ENCODE results near the gene TMEM53. TPM values are rescaled to one million over a fixed set of nuclear protein-coding genes. Genes with fewer than 3 reads are reported as not detected.
"Not testable (repeated sequence)": the region's sequence is repeated elsewhere in the genome, so short reads cannot be mapped to it uniquely, and the experiment has no call there.

The TMEM53 gene
- total RNA-seq, 1 donor from 2014 or later: 6.1 TPM

GRCh38 chr1:44675186-44675585 lies 905 bp upstream of the TMEM53 start:
- H3K4me3 ChIP-seq (ENCODE audit: low read depth, low read length): no peak overlapping the region
- H3K27me3 ChIP-seq (ENCODE audit: control insufficient read depth, insufficient read depth, low read length): no peaks in the 10 kb centered on the region
- TF ChIP-seq CTCF (IDR thresholded peaks at IDR 0.05; ENCODE audit: insufficient read depth, low read length, severe bottlenecking): no peak
- no peaks in the 10 kb centered on the region for H3K36me3 ChIP-seq (ENCODE audit: control insufficient read depth, insufficient read depth, low read length)
- DNase-seq (ENCODE audit: low read depth) (no peak), FAIRE-seq (no peak)

- Histone ChIP-seq H3K36me3 (ENCODE audit: control insufficient read depth, insufficient read depth, low read length) (no peaks in the 10 kb centered on the region), H3K27me3 (ENCODE audit: control insufficient read depth, insufficient read depth, low read length) (no peaks in the 10 kb centered on the region), H3K4me3 (ENCODE audit: low read depth, low read length) (peak overlapping the region; percentile 52)
- FAIRE-seq (no peak), DNase-seq (ENCODE audit: low read depth) (peak; percentile 14)
- TF ChIP-seq CTCF (IDR thresholded peaks at IDR 0.05; ENCODE audit: insufficient read depth, low read length, severe bottlenecking): no peak
These were observed 587 bp downstream of the TMEM53 start for GRCh38 chr1:44673675-44674112.

DNA sequence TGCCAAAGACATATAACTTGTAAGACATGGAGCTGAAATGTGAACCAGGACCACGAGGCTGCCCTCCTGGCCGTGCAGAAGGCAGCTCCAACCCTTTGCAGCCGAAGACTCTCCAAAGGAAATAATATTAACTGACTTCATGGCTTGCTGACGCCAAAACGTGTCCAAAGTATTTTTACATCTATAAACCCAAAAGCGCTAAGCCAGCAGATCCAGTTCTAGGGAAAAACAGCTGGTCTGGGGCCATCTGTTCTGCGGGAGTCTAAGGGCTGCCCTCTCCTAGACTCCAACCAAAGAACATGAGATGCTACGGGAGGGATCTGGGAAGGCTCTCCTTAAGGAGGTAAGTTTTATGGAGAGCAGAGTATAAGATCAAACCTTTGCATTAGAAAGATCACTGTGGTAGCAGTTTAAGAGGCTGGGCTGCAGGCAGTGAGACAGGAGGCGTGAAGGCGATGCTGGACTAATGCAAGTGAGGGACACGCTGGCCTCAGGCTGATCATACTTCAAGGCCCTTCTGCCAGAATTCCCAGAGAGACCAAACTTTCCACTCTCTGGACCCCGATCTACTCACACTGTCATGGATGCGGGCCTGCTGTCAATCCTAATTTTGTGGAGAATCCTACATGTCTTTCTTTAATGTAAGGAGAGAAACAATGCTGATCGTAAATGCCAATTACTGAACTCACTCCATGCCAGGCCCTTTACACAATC lies 1.2 kb downstream of the TMEM53 start:
- H3K27me3 ChIP-seq (ENCODE audit: control insufficient read depth, insufficient read depth, low read length): no peaks in the 10 kb centered on the region
- H3K4me3 ChIP-seq (ENCODE audit: low read depth, low read length): peak overlapping the region; percentile 52
- no peaks in the 10 kb centered on the region for H3K36me3 ChIP-seq (ENCODE audit: control insufficient read depth, insufficient read depth, low read length)
- DNase-seq (ENCODE audit: low read depth) (no peak), FAIRE-seq (no peak)
- TF ChIP-seq CTCF (IDR thresholded peaks at IDR 0.05; ENCODE audit: insufficient read depth, low read length, severe bottlenecking): no peak

DNA sequence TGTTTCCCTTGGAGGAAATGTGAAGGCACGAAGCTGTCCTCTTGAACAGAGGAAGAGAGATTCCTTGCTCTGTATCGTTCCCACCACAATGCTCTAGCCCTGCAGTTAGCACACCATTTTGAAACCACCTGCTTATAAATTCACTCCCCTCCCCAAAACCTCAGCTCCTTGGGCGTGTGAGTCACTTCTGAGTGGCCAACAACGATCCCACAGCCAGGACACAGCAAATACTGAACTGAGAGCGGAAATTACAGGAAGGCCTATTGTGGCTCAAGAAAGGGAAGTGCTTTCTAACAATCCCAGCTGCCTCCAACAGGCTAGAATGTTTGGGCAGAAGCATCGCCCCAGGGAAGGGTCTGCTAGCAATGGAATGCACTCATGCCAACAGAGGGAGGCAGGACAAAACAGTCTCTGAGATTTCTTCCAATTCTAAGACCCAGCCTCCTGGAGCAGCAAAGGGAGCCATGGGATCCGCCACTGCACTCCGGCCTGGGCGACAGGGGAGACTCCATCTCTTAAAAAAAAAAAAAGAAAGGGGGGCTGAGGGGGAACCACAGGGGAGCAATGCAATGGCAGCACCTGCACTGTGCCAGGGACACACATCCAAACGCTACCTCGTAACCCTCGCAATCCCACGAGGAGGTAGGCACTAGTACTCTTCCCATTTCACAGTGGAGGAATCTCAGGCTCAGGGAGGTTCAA lies 1.9 kb downstream of the TMEM53 start:
- DNase-seq (ENCODE audit: low read depth) (peak; percentile 69), FAIRE-seq (no peak)
- H3K36me3 ChIP-seq (ENCODE audit: control insufficient read depth, insufficient read depth, low read length): no peaks in the 10 kb centered on the region
- H3K4me3 ChIP-seq (ENCODE audit: low read depth, low read length): no peak overlapping the region
- H3K27me3 ChIP-seq (ENCODE audit: control insufficient read depth, insufficient read depth, low read length): no peaks in the 10 kb centered on the region
- no peak for TF ChIP-seq CTCF (IDR thresholded peaks at IDR 0.05; ENCODE audit: insufficient read depth, low read length, severe bottlenecking)

DNA sequence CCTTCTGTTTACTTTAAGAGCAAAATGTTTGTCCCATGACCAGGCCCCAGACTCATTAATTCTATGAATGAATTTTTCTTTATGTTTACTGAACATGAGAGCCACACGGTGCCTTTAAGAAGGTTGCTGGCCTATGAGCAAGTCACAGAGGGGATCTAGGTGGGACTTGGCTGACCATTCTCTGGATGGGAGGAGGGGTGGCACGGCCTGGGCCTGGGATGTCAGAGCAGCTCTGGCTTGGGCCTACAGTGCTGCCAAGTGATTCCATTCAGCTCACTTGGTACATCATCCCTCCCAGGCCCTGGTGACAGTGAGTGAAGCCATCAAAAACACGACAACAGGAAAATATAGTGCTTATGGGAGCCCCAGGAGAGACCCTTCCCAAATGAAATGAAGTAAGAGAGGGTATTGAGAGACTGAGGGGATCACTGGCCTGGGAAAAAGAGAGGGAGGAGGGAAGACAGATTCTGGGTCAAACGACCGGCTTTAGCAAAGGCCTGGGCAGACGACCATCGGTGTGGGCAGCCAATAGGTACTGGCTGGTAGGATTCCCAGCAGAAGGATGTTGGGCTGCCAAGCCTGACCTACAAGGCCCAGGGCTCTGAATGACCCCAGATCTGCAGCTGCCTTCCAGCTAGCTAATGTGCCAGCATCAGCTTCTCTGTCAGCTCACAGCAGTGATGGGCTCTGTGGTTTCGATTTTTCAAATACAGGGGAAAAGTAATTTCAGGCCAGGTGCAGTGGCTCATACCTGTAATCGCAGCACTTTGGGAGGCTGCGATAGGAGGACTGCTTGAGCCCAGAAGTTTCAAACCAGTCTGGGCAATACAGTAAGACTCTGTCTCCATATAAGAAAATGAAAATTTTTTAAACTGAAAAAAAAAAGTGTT lies 3.3 kb downstream of the TMEM53 start:
- FAIRE-seq: no peak
- no peak for TF ChIP-seq CTCF (IDR thresholded peaks at IDR 0.05; ENCODE audit: insufficient read depth, low read length, severe bottlenecking)
- Histone ChIP-seq H3K27me3 (ENCODE audit: control insufficient read depth, insufficient read depth, low read length) (no peaks in the 10 kb centered on the region), H3K4me3 (ENCODE audit: low read depth, low read length) (no peak overlapping the region), H3K36me3 (ENCODE audit: control insufficient read depth, insufficient read depth, low read length) (no peaks in the 10 kb centered on the region)
- DNase-seq (ENCODE audit: low read depth): no peak

DNA sequence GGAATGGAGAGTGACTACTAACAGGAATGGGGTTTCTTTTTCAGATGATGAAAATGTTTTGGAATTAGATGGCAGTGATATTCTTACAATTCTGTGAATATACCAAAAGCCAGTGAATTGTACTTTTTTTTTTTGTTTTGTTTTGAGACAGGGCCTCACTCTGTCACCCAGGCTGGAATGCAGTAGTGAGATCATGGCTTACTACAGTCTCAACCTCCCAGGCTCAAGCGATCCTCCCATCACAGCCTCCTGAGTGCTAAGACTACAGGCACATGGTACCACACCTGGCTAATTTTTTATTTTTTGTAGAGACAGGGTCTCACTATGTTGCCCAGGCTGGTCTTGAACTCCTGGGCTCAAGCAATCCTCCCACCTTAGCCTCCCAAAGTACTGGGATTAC lies 7.6 kb downstream of the TMEM53 start:
- H3K27me3 ChIP-seq (ENCODE audit: control insufficient read depth, insufficient read depth, low read length); FAIRE-seq; H3K4me3 ChIP-seq (ENCODE audit: low read depth, low read length); DNase-seq (ENCODE audit: low read depth); H3K36me3 ChIP-seq (ENCODE audit: control insufficient read depth, insufficient read depth, low read length): not testable (repeated sequence)

All from bronchial epithelial cell (primary cell).